ENCODE results near the gene FGF3. TPM values are rescaled to one million over a fixed set of nuclear protein-coding genes. Genes with fewer than 3 reads are reported as not detected.

The FGF3 gene
- total RNA-seq, 1 donor from 2014 or later, result not detected

GRCh38 chr11:69854713-69855112, 35.5 kb upstream of the FGF3 start:
- Histone ChIP-seq H3K4me3 (no peak overlapping the region), H3K27me3 (ENCODE audit: low read depth) (peaks cover 94% of the 10 kb centered on the region)
- intact Hi-C loops (cut with micrococcal nuclease), result no loop called here

GRCh38 chr11:69852056-69852455, 32.8 kb upstream of the FGF3 start:
- H3K36me3 ChIP-seq, result no peaks in the 10 kb centered on the region
- no peak overlapping the region for H3K4me3 ChIP-seq
- DNase-seq, result no peak
- no peak overlapping the region for H3K27ac ChIP-seq (replicated peaks)
- TF ChIP-seq, protein P1, sequence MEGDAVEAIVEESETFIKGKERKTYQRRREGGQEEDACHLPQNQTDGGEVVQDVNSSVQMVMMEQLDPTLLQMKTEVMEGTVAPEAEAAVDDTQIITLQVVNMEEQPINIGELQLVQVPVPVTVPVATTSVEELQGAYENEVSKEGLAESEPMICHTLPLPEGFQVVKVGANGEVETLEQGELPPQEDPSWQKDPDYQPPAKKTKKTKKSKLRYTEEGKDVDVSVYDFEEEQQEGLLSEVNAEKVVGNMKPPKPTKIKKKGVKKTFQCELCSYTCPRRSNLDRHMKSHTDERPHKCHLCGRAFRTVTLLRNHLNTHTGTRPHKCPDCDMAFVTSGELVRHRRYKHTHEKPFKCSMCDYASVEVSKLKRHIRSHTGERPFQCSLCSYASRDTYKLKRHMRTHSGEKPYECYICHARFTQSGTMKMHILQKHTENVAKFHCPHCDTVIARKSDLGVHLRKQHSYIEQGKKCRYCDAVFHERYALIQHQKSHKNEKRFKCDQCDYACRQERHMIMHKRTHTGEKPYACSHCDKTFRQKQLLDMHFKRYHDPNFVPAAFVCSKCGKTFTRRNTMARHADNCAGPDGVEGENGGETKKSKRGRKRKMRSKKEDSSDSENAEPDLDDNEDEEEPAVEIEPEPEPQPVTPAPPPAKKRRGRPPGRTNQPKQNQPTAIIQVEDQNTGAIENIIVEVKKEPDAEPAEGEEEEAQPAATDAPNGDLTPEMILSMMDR (IDR thresholded peaks at IDR 0.05; ENCODE audit: borderline replicate concordance), result no peak
- intact Hi-C loops (cut with micrococcal nuclease), result no loop called here
- peaks cover 30% of the 10 kb centered on the region for H3K9me3 ChIP-seq (replicated peaks)
- H3K27me3 ChIP-seq (ENCODE audit: low read depth), result peaks cover 81% of the 10 kb centered on the region
- no peaks in the 10 kb centered on the region for H3K4me1 ChIP-seq

More at GRCh38 chr11:69854713-69855112, 35.5 kb upstream of the FGF3 start:
- TF ChIP-seq, protein P1 (IDR thresholded peaks at IDR 0.05; ENCODE audit: borderline replicate concordance), result no peak
- Histone ChIP-seq H3K27ac (replicated peaks) (no peak overlapping the region), H3K36me3 (no peaks in the 10 kb centered on the region), H3K9me3 (replicated peaks) (peaks cover 23% of the 10 kb centered on the region), H3K4me1 (no peaks in the 10 kb centered on the region)
- DNase-seq, result no peak

DNA sequence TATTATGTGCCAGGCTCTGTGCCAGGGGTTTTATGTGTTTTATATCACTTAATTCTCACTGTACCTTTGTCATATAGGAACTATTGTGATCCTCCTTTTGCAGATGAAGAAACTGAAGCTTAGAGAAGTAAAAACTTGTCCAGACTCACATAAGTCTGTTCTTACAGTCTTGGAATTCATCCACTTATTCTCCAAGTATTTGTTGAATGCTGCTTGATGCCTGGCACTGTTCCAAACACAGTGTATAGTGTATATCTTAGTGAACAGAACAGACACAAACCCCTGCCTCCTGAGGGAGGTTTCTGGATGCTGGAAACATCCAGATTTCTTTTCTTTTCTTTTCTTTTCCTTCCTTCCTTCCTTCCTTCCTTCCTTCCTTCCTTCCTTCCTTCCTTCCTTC, 29.0 kb upstream of the FGF3 start:
- intact Hi-C loops (cut with micrococcal nuclease), result no loop called here
- Histone ChIP-seq H3K4me1 (no peaks in the 10 kb centered on the region), H3K9me3 (replicated peaks) (peaks cover 20% of the 10 kb centered on the region), H3K36me3 (no peaks in the 10 kb centered on the region), H3K27me3 (ENCODE audit: low read depth) (peaks cover 59% of the 10 kb centered on the region), H3K27ac (replicated peaks) (no peak overlapping the region), H3K4me3 (no peak overlapping the region)
- TF ChIP-seq, protein P1 (IDR thresholded peaks at IDR 0.05; ENCODE audit: borderline replicate concordance), result no peak
- no peak for DNase-seq

DNA sequence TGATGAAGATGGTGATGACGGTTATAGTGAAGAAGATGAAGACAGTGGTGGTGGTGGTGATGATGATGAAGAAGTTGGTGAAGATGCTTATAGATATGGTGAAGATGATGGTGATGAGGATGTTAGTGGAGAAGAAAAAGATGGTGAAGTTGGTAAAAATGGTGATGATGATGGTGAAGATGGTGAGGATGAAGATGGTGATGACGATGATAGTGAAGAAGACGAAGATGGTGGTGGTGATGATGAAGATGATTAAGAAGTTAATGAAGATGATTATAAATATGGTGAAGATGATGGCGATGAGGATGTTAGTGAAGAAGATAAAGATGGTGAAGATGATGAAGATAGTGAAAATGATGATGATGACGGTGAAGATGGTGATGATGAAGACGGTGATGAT, 25.2 kb upstream of the FGF3 start:
- DNase-seq, result no peak
- Histone ChIP-seq H3K4me1 (no peaks in the 10 kb centered on the region), H3K27ac (replicated peaks) (no peak overlapping the region), H3K4me3 (no peak overlapping the region), H3K36me3 (no peaks in the 10 kb centered on the region), H3K27me3 (ENCODE audit: low read depth) (peaks cover 60% of the 10 kb centered on the region), H3K9me3 (replicated peaks) (peaks cover 7% of the 10 kb centered on the region)
- TF ChIP-seq, protein P1 (IDR thresholded peaks at IDR 0.05; ENCODE audit: borderline replicate concordance), result no peak
- intact Hi-C loops (cut with micrococcal nuclease), result no loop called here

- TF ChIP-seq, protein P1 (IDR thresholded peaks at IDR 0.05; ENCODE audit: borderline replicate concordance), result no peak
- intact Hi-C loops (cut with micrococcal nuclease), result no loop called here
- H3K4me3 ChIP-seq, result no peak overlapping the region
- H3K27ac ChIP-seq (replicated peaks), result no peak overlapping the region
- no peak for DNase-seq
- H3K36me3 ChIP-seq, result no peaks in the 10 kb centered on the region
- peaks cover 60% of the 10 kb centered on the region for H3K27me3 ChIP-seq (ENCODE audit: low read depth)
- H3K4me1 ChIP-seq, result no peaks in the 10 kb centered on the region
- H3K9me3 ChIP-seq (replicated peaks), result no peaks in the 10 kb centered on the region
These were observed 24.3 kb upstream of the FGF3 start for GRCh38 chr11:69843529-69843921.
